A673 (cell line): ENCODE results near the gene GSX1.

Source experiments
- EZH2 ChIP-seq: fragments of 200-600 bp; sonication (generic); IDR thresholded peaks from 2 replicates; pipeline ENCODE4 v1.6.1; 2017; ENCODE audit warnings: borderline replicate concordance, low read depth, mild to moderate bottlenecking, mixed read lengths, antibody characterized with exemption, low read length; ENCODE audit not compliant: poor library complexity, severe bottlenecking
- TF ChIP-seq, protein P1 (sequence below): fragments of 300-800, 200-600 bp; sonication (generic); conservative IDR thresholded peaks from 2 replicates; pipeline ENCODE4 v1.5.1; 2017; ENCODE audit warnings: low read depth, mild to moderate bottlenecking, antibody characterized with exemption, low read length, moderate library complexity, mixed read lengths

DNA sequence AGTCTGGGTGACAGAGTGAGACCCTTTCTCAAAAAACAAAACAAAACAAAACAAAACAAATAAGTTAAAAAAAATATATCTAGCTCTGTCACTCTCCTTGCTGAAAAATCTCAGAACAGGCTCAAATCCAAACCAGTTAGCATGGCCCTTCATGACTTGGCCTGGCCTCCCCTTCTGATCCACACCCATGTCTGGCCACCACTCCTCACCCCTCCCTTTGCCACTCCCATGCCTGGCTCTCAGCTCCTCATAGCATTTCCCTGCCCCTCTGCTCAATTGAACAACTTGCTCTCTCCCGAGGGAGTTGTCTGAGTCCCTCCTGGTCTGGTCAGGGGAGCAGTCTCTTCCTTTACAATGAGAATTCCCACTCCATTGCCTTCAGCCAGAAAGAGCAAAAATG lies 4.0 kb upstream of the GSX1 start:
- TF ChIP-seq, protein P1, sequence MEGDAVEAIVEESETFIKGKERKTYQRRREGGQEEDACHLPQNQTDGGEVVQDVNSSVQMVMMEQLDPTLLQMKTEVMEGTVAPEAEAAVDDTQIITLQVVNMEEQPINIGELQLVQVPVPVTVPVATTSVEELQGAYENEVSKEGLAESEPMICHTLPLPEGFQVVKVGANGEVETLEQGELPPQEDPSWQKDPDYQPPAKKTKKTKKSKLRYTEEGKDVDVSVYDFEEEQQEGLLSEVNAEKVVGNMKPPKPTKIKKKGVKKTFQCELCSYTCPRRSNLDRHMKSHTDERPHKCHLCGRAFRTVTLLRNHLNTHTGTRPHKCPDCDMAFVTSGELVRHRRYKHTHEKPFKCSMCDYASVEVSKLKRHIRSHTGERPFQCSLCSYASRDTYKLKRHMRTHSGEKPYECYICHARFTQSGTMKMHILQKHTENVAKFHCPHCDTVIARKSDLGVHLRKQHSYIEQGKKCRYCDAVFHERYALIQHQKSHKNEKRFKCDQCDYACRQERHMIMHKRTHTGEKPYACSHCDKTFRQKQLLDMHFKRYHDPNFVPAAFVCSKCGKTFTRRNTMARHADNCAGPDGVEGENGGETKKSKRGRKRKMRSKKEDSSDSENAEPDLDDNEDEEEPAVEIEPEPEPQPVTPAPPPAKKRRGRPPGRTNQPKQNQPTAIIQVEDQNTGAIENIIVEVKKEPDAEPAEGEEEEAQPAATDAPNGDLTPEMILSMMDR = no peak
- no peak for TF ChIP-seq EZH2
